Suprapubic skin (tissue), 4 donors: ENCODE measurements around the gene MRPL12.

Experiments
- POLR2A ChIP-seq, 2 donors: fragments of 450-650 bp; IDR thresholded peaks; one replicate each; pipeline ENCODE4 v1.6.1; 2017; ENCODE audit warnings: antibody characterized with exemption in 2 of 2, mild to moderate bottlenecking in 2 of 2, moderate library complexity in 2 of 2
- POLR2AphosphoS5 ChIP-seq, 3 donors: sonication (generic); formaldehyde crosslinking; IDR thresholded peaks; one replicate each; pipeline ENCODE4 v1.6.1; 2017; ENCODE audit warnings: antibody characterized with exemption in 3 of 3
- TF ChIP-seq, protein P1 (sequence below), 2 donors: fragments of 200-600 bp in 1 of 2; fragments of 450-650 bp in 1 of 2; sonication (generic) in 1 of 2; IDR thresholded peaks; one replicate each; pipeline ENCODE4 v1.5.1; 2016 to 2019; ENCODE audit warnings: antibody characterized with exemption in 2 of 2, mild to moderate bottlenecking in 1 of 2, moderate library complexity in 1 of 2

DNA sequence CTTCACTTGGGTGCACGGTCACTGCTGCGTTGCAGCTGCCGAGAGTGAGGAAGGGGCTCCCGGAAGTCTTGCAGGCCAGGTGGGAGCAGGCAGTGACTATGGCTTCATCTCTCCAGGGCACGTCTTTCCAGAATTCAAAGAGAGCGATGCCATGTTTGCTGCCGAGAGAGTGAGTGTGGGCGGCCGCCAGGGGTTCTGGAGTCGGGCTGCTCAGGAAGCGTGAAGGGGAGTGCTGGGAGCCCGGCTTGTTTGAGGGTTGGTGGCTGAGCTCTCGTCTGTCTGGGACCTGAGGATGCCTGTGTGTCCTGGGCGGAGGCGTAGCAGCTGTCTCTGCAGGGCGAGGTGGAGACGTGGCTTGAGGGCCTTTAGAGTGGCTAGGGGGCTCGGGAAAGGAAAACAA, 13.1 kb upstream of the MRPL12 start:
- TF ChIP-seq POLR2A (IDR thresholded peaks at IDR 0.05) (no peak), POLR2AphosphoS5 (IDR thresholded peaks at IDR 0.05) (no peak)
- TF ChIP-seq, protein P1, sequence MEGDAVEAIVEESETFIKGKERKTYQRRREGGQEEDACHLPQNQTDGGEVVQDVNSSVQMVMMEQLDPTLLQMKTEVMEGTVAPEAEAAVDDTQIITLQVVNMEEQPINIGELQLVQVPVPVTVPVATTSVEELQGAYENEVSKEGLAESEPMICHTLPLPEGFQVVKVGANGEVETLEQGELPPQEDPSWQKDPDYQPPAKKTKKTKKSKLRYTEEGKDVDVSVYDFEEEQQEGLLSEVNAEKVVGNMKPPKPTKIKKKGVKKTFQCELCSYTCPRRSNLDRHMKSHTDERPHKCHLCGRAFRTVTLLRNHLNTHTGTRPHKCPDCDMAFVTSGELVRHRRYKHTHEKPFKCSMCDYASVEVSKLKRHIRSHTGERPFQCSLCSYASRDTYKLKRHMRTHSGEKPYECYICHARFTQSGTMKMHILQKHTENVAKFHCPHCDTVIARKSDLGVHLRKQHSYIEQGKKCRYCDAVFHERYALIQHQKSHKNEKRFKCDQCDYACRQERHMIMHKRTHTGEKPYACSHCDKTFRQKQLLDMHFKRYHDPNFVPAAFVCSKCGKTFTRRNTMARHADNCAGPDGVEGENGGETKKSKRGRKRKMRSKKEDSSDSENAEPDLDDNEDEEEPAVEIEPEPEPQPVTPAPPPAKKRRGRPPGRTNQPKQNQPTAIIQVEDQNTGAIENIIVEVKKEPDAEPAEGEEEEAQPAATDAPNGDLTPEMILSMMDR (IDR thresholded peaks at IDR 0.05) = no peak
